Caco-2 (cell line): Measurements from ENCODE around the gene AKAP6. TPM values are rescaled to one million over a fixed set of nuclear protein-coding genes. Genes with fewer than 3 reads are reported as not detected.

Experiments used
- BruUV-seq: library from RNA; stranded (reverse); fragments of 400-500 nt; replicated peaks from 2 replicates; lab custom pipeline; 2021; lab: Mats Ljungman, UMichigan
- CTCF ChIA-PET: fragments of 300-600 bp; sonication (Branson Sonifier 250); formaldehyde crosslinking; loops from one replicate; lab custom pipeline; 2022; ENCODE audit warnings: antibody characterized with exemption; lab: Charles Lee
- POLR2A ChIA-PET: fragments of 300-600 bp; sonication (Branson Sonifier 250); formaldehyde crosslinking; loops from one replicate; lab custom pipeline; 2022; ENCODE audit warnings: antibody characterized with exemption; lab: Charles Lee
- DNase-seq, 2 experiments: peaks; one replicate each; pipeline versions ENCODE4 v3.0.0 to v3.0.0-alpha.2; 2020 to 2022
- H3K27me3 ChIP-seq: replicated peaks from 2 replicates; pipeline ENCODE4 v1.6.0; 2011; ENCODE audit warnings: low read length; ENCODE audit not compliant: control insufficient read depth, insufficient read depth
- H3K36me3 ChIP-seq: 2 replicates; pipeline ENCODE4 v1.5.1; 2011; ENCODE audit warnings: low read length; ENCODE audit not compliant: control insufficient read depth, insufficient read depth
- H3K4me1 ChIP-seq: fragments of 250-450 bp; sonication (Bioruptor Pico); 2 replicates; pipeline ENCODE4 v1.5.1; 2020; ENCODE audit warnings: mild to moderate bottlenecking
- H3K4me3 ChIP-seq: 2 replicates; pipeline ENCODE4 v1.5.1; 2011; ENCODE audit warnings: low read depth, mild to moderate bottlenecking, control low read depth, low read length
- H3K9me3 ChIP-seq: fragments of 250-450 bp; sonication (Bioruptor Pico); 2 replicates; pipeline ENCODE4 v1.5.1; 2020; ENCODE audit warnings: mild to moderate bottlenecking, moderate library complexity
- H3K27ac Mint-ChIP-seq: one replicate; pipeline ENCODE4 v1.8.0; 2022; ENCODE audit warnings: mixed read lengths; ENCODE audit not compliant: unreplicated experiment
- H3K27me3 Mint-ChIP-seq: one replicate; pipeline ENCODE4 v1.8.0; 2022; ENCODE audit warnings: mixed read lengths; ENCODE audit not compliant: insufficient read depth, unreplicated experiment
- H3K36me3 Mint-ChIP-seq: one replicate; pipeline ENCODE4 v1.8.0; 2022; ENCODE audit warnings: mild to moderate bottlenecking, mixed read lengths; ENCODE audit not compliant: insufficient read depth, unreplicated experiment
- H3K4me1 Mint-ChIP-seq: one replicate; pipeline ENCODE4 v1.8.0; 2022; ENCODE audit warnings: low read depth, mixed read lengths; ENCODE audit not compliant: unreplicated experiment
- H3K4me3 Mint-ChIP-seq: one replicate; pipeline ENCODE4 v1.8.0; 2022; ENCODE audit warnings: mild to moderate bottlenecking, moderate library complexity, mixed read lengths; ENCODE audit not compliant: unreplicated experiment
- H3K9me3 Mint-ChIP-seq: one replicate; pipeline ENCODE4 v1.8.0; 2022; ENCODE audit warnings: mixed read lengths; ENCODE audit not compliant: unreplicated experiment
- intact Hi-C: fragments of 100-400 bp; cut with micrococcal nuclease; formaldehyde crosslinking; loops from one replicate; pipeline ENCODE4 v1.10.0; 2022; ENCODE audit not compliant: unreplicated experiment
- total RNA-seq: library from RNA; stranded (reverse); gene quantifications from 2 replicates; pipeline ENCODE4 v1.2.3, GENCODE V29; 2022
- TF ChIP-seq, protein P1 (sequence below), 2 experiments: fragments of 200-600 bp in 1 of 2; IDR thresholded peaks; 1 replicate in 1 of 2; 2 replicates in 1 of 2; pipeline versions ENCODE4 v1.5.1 to v1.8.0; 2011 to 2022; ENCODE audit warnings: antibody characterized with exemption in 1 of 2, control low read depth in 1 of 2, inconsistent platforms in 1 of 2, low read depth in 1 of 2, low read length in 1 of 2, mild to moderate bottlenecking in 1 of 2, moderate library complexity in 1 of 2; ENCODE audit not compliant: insufficient read depth in 1 of 2, severe bottlenecking in 1 of 2, unreplicated experiment in 1 of 2

AKAP6 gene
- total RNA-seq, 1 experiment from 2014 or later = 3.0 TPM

DNA sequence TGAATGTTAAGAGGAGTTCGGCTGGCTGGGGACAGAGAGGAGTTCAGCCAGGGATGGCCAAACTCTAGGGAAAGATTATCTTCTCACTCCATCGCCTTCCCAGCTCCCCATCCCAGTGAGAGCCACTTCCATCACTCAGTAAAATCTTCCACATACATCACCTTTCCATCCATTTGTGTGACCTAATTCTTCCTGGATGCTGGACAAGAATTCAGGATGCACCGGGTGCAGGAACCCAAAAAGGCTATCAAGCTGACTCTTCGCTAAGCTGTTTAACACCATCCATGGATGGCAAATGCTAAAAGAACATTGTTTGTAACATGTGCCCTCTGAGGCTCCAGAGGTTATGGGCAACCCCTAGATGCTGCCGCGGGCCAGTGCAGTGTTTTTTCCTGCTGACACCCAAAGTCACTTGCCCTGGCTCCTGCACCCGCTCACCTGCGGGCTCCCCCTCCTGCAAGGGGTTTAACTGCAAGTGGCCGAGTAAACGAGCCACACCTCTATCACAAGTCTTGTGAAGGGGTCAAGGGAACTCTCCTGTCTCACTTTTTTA, 393.6 kb downstream of the AKAP6 start:
- no peak for DNase-seq
- Histone ChIP-seq H3K27me3 (no peaks in the 10 kb centered on the region), H3K4me1 (no peaks in the 10 kb centered on the region), H3K4me3 (no peak overlapping the region), H3K9me3 (no peaks in the 10 kb centered on the region), H3K36me3 (no peaks in the 10 kb centered on the region)
- Mint-ChIP-seq H3K9me3 (no peaks in the 10 kb centered on the region), H3K36me3 (no peaks in the 10 kb centered on the region), H3K4me3 (no peak overlapping the region), H3K4me1 (no peaks in the 10 kb centered on the region), H3K27ac (no peak overlapping the region), H3K27me3 (peaks cover 5% of the 10 kb centered on the region)
- CTCF ChIA-PET = no interaction called here
- POLR2A ChIA-PET = no interaction called here
- intact Hi-C loops = no loop called here
- BruUV-seq = no TSS peak
- TF ChIP-seq, protein P1, sequence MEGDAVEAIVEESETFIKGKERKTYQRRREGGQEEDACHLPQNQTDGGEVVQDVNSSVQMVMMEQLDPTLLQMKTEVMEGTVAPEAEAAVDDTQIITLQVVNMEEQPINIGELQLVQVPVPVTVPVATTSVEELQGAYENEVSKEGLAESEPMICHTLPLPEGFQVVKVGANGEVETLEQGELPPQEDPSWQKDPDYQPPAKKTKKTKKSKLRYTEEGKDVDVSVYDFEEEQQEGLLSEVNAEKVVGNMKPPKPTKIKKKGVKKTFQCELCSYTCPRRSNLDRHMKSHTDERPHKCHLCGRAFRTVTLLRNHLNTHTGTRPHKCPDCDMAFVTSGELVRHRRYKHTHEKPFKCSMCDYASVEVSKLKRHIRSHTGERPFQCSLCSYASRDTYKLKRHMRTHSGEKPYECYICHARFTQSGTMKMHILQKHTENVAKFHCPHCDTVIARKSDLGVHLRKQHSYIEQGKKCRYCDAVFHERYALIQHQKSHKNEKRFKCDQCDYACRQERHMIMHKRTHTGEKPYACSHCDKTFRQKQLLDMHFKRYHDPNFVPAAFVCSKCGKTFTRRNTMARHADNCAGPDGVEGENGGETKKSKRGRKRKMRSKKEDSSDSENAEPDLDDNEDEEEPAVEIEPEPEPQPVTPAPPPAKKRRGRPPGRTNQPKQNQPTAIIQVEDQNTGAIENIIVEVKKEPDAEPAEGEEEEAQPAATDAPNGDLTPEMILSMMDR (IDR thresholded peaks at IDR 0.05; ENCODE audit: insufficient read depth in 1 of 2, low read depth in 1 of 2, low read length in 1 of 2, severe bottlenecking in 1 of 2, unreplicated experiment in 1 of 2) = no peak

DNA sequence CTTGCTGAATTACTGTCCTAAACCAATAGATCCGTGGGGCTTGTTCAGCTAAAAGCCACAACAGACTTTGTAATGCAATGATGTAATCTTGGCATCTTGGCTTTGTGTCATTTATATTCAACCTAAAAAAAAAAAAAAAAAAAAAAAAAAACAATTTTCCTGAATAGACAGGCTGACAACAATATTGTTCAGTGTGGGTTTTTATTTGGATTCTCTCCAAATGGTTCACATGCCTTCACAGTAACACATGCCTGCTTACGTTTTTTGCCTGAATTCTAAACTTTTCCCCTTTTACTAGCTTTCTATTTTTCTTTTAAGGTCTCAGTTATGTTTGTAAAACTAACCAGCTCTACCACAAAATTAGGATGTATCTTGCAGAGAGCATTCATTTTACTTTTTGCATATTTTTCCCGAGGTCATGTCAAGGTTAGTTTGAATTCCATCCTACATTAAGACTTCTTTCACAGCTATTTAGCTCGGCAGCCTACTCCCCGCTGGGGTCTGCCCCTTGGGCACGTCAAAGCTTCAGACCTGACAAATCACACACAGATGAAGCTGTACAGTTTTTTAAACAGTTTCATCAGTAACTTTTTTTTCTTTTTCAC, 395.9 kb downstream of the AKAP6 start:
- DNase-seq = no peak
- no peaks in the 10 kb centered on the region for H3K27me3 ChIP-seq
- Mint-ChIP-seq H3K4me1 (no peaks in the 10 kb centered on the region), H3K27me3 (peaks cover 5% of the 10 kb centered on the region), H3K36me3 (no peaks in the 10 kb centered on the region), H3K4me3 (no peak overlapping the region), H3K9me3 (no peaks in the 10 kb centered on the region), H3K27ac (no peak overlapping the region)
- TF ChIP-seq, protein P1 (IDR thresholded peaks at IDR 0.05; ENCODE audit: insufficient read depth in 1 of 2, low read depth in 1 of 2, low read length in 1 of 2, severe bottlenecking in 1 of 2, unreplicated experiment in 1 of 2) = no peak
- ChIA-PET POLR2A (no interaction called here), CTCF (no interaction called here)
- no TSS peak for BruUV-seq
- intact Hi-C loops = no loop called here
- H3K36me3 ChIP-seq = no peaks in the 10 kb centered on the region
- no peaks in the 10 kb centered on the region for H3K9me3 ChIP-seq
- H3K4me1 ChIP-seq = no peaks in the 10 kb centered on the region
- no peak overlapping the region for H3K4me3 ChIP-seq

DNA sequence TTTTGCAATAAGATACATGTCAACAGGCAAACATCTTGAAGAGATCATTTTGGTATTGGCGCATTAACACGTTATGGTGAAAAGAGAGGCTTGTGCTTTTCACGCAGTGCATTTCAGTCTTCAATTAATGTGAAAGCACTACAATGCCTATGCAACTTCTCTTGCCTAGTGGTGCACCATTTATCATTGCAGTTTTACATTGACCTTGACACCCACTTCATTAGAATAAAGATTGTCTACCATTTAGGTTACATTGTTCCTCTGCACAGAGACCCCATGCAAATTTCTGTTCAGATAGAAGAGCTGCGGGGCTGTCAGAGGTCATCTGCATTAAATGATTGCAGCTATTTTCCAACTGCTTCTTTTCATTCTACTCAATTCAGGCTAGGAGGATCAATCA, 397.4 kb downstream of the AKAP6 start:
- TF ChIP-seq, protein P1 (IDR thresholded peaks at IDR 0.05; ENCODE audit: insufficient read depth in 1 of 2, low read depth in 1 of 2, low read length in 1 of 2, severe bottlenecking in 1 of 2, unreplicated experiment in 1 of 2) = no peak
- no peaks in the 10 kb centered on the region for H3K4me1 ChIP-seq
- H3K9me3 ChIP-seq = no peaks in the 10 kb centered on the region
- no TSS peak for BruUV-seq
- H3K4me3 ChIP-seq = no peak overlapping the region
- H3K36me3 ChIP-seq = no peaks in the 10 kb centered on the region
- no peaks in the 10 kb centered on the region for H3K4me1 Mint-ChIP-seq
- no peak for DNase-seq
- H3K36me3 Mint-ChIP-seq = no peaks in the 10 kb centered on the region
- no peak overlapping the region for H3K27ac Mint-ChIP-seq
- no peaks in the 10 kb centered on the region for H3K9me3 Mint-ChIP-seq
- ChIA-PET POLR2A (no interaction called here), CTCF (no interaction called here)
- H3K27me3 Mint-ChIP-seq = peaks cover 5% of the 10 kb centered on the region
- H3K27me3 ChIP-seq = no peaks in the 10 kb centered on the region
- intact Hi-C loops = no loop called here
- no peak overlapping the region for H3K4me3 Mint-ChIP-seq
